Measurements from ENCODE around the gene SNAPC2. TPM values are rescaled to one million over a fixed set of nuclear protein-coding genes. Genes with fewer than 3 reads are reported as not detected.

SNAPC2 gene
- total and polyA plus RNA-seq, 12 donors: 8.2 to 38.2 (median 20.9) TPM

DNA sequence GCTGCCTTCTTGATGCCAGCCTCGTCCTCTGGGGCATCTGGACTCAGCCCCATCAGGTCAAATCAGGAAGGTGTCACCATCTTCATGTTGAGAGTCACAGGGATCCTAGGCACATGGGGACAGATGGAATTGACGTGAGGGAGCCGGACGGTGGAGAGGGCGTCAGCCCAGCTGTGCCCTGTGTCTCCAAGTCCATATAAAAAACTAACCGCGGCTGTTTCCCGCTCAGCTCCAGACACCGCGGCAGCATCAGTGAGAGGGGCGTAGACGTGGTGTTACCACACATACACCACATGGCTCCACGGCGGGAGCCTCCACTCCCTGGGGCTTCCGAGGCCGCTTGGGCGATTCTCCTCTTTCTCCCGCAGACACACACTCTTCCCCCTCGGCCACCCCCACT lies 40.3 kb upstream of the SNAPC2 start:
- intact Hi-C loops (cut with DNase I): no loop called here
- Histone ChIP-seq H3K9me3 (replicated peaks in 1 of 3) (no peaks in the 10 kb centered on the region), H3K27ac (no peak overlapping the region)

GRCh38 chr19:7881910-7882309 lies 38.2 kb upstream of the SNAPC2 start:
- TF ChIP-seq CTCF (IDR thresholded peaks at IDR 0.05): no peak
- no peak for TF ChIP-seq POLR2A (IDR thresholded peaks at IDR 0.05)
- no peak overlapping the region for H3K4me3 ChIP-seq

More for the DNA sequence above, 40.3 kb upstream of the SNAPC2 start:
- H3K4me3 ChIP-seq: no peak overlapping the region
- DNase-seq: no peak
- peaks cover 6% of the 10 kb centered on the region for H3K27me3 ChIP-seq
- no peaks in the 10 kb centered on the region for H3K36me3 ChIP-seq (replicated peaks in 1 of 2)
- TF ChIP-seq POLR2A (IDR thresholded peaks at IDR 0.05) (no peak), CTCF (IDR thresholded peaks at IDR 0.05) (no peak)
- 81 to 87% (median 84%) methylated on average over 19 of the region's 19 CpGs for WGBS, 4 donors
- no peaks in the 10 kb centered on the region for H3K4me1 ChIP-seq (replicated peaks in 1 of 2)

GRCh38 chr19:7883105-7883504 lies 37.0 kb upstream of the SNAPC2 start:
- Histone ChIP-seq H3K9me3 (replicated peaks in 1 of 3) (no peaks in the 10 kb centered on the region), H3K4me1 (replicated peaks in 1 of 2) (peaks cover 0 to 1% of the 10 kb centered on the region in 2 donors), H3K27ac (no peak overlapping the region), H3K4me3 (no peak overlapping the region), H3K27me3 (no peaks in the 10 kb centered on the region), H3K36me3 (replicated peaks in 1 of 2) (no peaks in the 10 kb centered on the region)
- 68 to 80% (median 74%) methylated on average over 4 of the region's 4 CpGs for WGBS, 4 donors
- no peak for DNase-seq
- intact Hi-C loops (cut with DNase I): no loop called here
- no peak for TF ChIP-seq CTCF (IDR thresholded peaks at IDR 0.05)
- TF ChIP-seq POLR2A (IDR thresholded peaks at IDR 0.05): no peak

More at GRCh38 chr19:7881910-7882309, 38.2 kb upstream of the SNAPC2 start:
- 83 to 88% (median 85%) methylated on average over 3 of the region's 3 CpGs for WGBS, 4 donors
- no peak for DNase-seq
- intact Hi-C loops (cut with DNase I): no loop called here
- H3K36me3 ChIP-seq (replicated peaks in 1 of 2): no peaks in the 10 kb centered on the region
- no peak overlapping the region for H3K27ac ChIP-seq
- no peaks in the 10 kb centered on the region for H3K9me3 ChIP-seq (replicated peaks in 1 of 3)
- no peaks in the 10 kb centered on the region for H3K4me1 ChIP-seq (replicated peaks in 1 of 2)
- H3K27me3 ChIP-seq: no peaks in the 10 kb centered on the region

DNA sequence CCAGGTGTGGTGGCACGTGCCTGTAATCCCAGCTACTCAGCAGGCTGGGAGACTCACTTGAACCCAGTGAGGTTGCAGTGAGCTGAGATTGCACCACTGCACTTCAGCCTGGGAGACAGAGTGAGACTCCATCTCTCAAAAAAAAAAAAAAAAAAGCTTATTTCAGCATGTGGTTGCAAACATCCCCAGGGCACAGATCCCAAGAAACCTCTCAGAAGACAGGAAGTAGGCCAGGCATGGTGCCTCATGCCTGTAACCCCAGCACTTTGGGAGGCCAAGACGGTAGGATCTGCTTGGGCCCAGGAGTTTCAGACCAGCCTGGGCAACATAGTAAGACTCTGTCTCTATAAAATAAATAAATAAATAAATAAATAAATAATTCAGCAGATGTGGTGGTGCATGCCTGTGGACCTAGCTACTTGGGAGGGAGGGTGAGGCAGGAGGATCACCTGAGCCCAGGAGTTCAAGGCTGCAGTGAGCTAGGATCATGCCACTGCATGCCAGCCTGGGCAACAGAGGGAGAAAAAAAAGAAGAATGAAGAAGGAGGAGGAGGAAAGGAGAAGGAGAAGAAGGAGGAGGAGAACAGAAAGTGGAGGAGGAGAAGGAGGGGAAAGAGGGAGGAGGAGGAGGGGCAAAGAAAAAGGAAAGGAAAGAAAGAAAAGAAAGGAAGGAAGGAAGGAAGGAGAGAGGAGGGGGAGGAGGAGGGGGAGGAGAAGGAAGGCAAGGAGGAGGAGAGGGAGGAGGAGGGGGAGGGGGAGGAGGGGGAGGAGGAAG lies 36.2 kb upstream of the SNAPC2 start:
- 75 to 95% (median 83%) methylated on average over 2 of the region's 2 CpGs for WGBS, 4 donors
- TF ChIP-seq CTCF (IDR thresholded peaks at IDR 0.05) (no peak), POLR2A (IDR thresholded peaks at IDR 0.05) (no peak)
- Histone ChIP-seq H3K9me3 (replicated peaks in 1 of 3) (no peaks in the 10 kb centered on the region), H3K36me3 (replicated peaks in 1 of 2) (no peaks in the 10 kb centered on the region), H3K4me3 (no peak overlapping the region), H3K4me1 (replicated peaks in 1 of 2) (peaks cover 0 to 4% of the 10 kb centered on the region in 2 donors), H3K27me3 (no peaks in the 10 kb centered on the region), H3K27ac (no peak overlapping the region)
- DNase-seq: no peak
- intact Hi-C loops (cut with DNase I): no loop called here

Data from adrenal gland (tissue), 12 donors.